C4-2B (cell line): Measurements from ENCODE around the gene ADCY2.

Experiments
- H3K27ac ChIP-seq: fragments of 450-650 bp; 2 replicates; pipeline ENCODE4 v1.5.1; 2017
- CTCF ChIP-seq: fragments of 450-650 bp; conservative IDR thresholded peaks from 2 replicates; pipeline ENCODE4 v1.5.1; 2017; ENCODE audit warnings: mild to moderate bottlenecking
- ZFX ChIP-seq: fragments of 450-650 bp; IDR thresholded peaks from 2 replicates; pipeline ENCODE4 v1.6.1; 2017

ADCY2 gene

GRCh38 chr5:7866196-7866595 lies 470.3 kb downstream of the ADCY2 start:
- TF ChIP-seq CTCF (no peak), ZFX (no peak)
- H3K27ac ChIP-seq: no peak overlapping the region

GRCh38 chr5:7867260-7867659 lies 471.3 kb downstream of the ADCY2 start:
- TF ChIP-seq CTCF (no peak), ZFX (no peak)
- H3K27ac ChIP-seq: no peak overlapping the region

GRCh38 chr5:7868427-7868772 lies 472.5 kb downstream of the ADCY2 start:
- peak overlapping the region; percentile 90 for H3K27ac ChIP-seq
- TF ChIP-seq CTCF (no peak), ZFX (no peak)

GRCh38 chr5:7868773-7869473 lies 473.0 kb downstream of the ADCY2 start, which contains the start of the genes FASTKD3 and MTRR:
FASTKD3 (minus strand) TSS chr5:7869031; CDS start chr5:7868083, 948 bp downstream.
MTRR (plus strand) TSS chr5:7869148; CDS start chr5:7870795, 1,647 bp downstream.
- H3K27ac ChIP-seq: peak within 1 kb of the TSS; percentile 90
- TF ChIP-seq ZFX: peak; percentile 84
- TF ChIP-seq CTCF: no peak

- TF ChIP-seq CTCF (no peak), ZFX (peak; percentile 62)
- peak overlapping the region; percentile 90 for H3K27ac ChIP-seq
Measured at GRCh38 chr5:7869474-7870136, 473.7 kb downstream of the ADCY2 start.

GRCh38 chr5:7871653-7872052 lies 475.7 kb downstream of the ADCY2 start:
- no peak for TF ChIP-seq CTCF
- TF ChIP-seq ZFX: no peak
- no peak overlapping the region for H3K27ac ChIP-seq

- no peak overlapping the region for H3K27ac ChIP-seq
- no peak for TF ChIP-seq CTCF
- no peak for TF ChIP-seq ZFX
Measured at GRCh38 chr5:7872517-7873130, 476.7 kb downstream of the ADCY2 start.
